ENCODE results near the gene BSCL2. TPM values are rescaled to one million over a fixed set of nuclear protein-coding genes. Genes with fewer than 3 reads are reported as not detected.

The BSCL2 gene
- total and polyA plus RNA-seq, 5 experiments from 2014 or later, result 37.0 to 65.0 (median 58.2) TPM

Other genes with a start within 250 kb of the BSCL2 start
- 100 to 1,000 TPM; 227 to 231 TPM for gene AHNAK, start 160.6 kb downstream of the BSCL2 start, total RNA-seq
- gene AHNAK, start 160.6 kb downstream of the BSCL2 start, polyA plus RNA-seq, result 10 to 100 TPM in 1 of 3 donors, 1 to 10 TPM in 2; 7.7 to 19.8 (median 9.4) TPM
- 1,000 to 10,000 TPM; 2,038 to 2,092 TPM for gene EEF1G, start 133.5 kb downstream of the BSCL2 start, total RNA-seq
- 1,000 to 10,000 TPM; 1,637 to 2,152 (median 1,960) TPM for gene EEF1G, start 133.5 kb downstream of the BSCL2 start, polyA plus RNA-seq
- 10 to 100 TPM; 46.4 to 50.9 TPM for gene TUT1, start 115.9 kb downstream of the BSCL2 start, total RNA-seq
- 10 to 100 TPM; 12.8 to 24.4 (median 16.9) TPM for gene TUT1, start 115.9 kb downstream of the BSCL2 start, polyA plus RNA-seq
- 100 to 1,000 TPM; 170 to 178 TPM for gene MTA2, start 105.6 kb downstream of the BSCL2 start, total RNA-seq
- 10 to 100 TPM; 15.8 to 32.6 (median 21.5) TPM for gene MTA2, start 105.6 kb downstream of the BSCL2 start, polyA plus RNA-seq
- 100 to 1,000 TPM; 251 to 255 TPM for gene EML3, start 94.6 kb downstream of the BSCL2 start, total RNA-seq
- 10 to 100 TPM; 14.8 to 23.7 (median 15.7) TPM for gene EML3, start 94.6 kb downstream of the BSCL2 start, polyA plus RNA-seq
- 1 to 10 TPM; 5.4 to 6.1 TPM for gene ROM1, start 94.2 kb downstream of the BSCL2 start, total RNA-seq
- gene ROM1, start 94.2 kb downstream of the BSCL2 start, polyA plus RNA-seq, result 1 to 10 TPM in 2 of 3 donors, under 1 TPM in 1; 0.82 to 1.9 (median 1.8) TPM
- gene B3GAT3, start 85.4 kb downstream of the BSCL2 start, total RNA-seq, result 10 to 100 TPM; 79.8 to 83.8 TPM
- 10 to 100 TPM; 35.6 to 51.3 (median 40.3) TPM for gene B3GAT3, start 85.4 kb downstream of the BSCL2 start, polyA plus RNA-seq
- 100 to 1,000 TPM; 326 to 327 TPM for gene GANAB, start 60.8 kb downstream of the BSCL2 start, total RNA-seq
- 100 to 1,000 TPM; 171 to 197 (median 174) TPM for gene GANAB, start 60.8 kb downstream of the BSCL2 start, polyA plus RNA-seq
- 10 to 100 TPM; 25.8 to 27.4 TPM for gene INTS5, start 54.1 kb downstream of the BSCL2 start, total RNA-seq
- gene INTS5, start 54.1 kb downstream of the BSCL2 start, polyA plus RNA-seq, result 10 to 100 TPM; 27.7 to 58.3 (median 45.6) TPM
- gene C11orf98, start 42.2 kb downstream of the BSCL2 start, total RNA-seq, result 10 to 100 TPM; 51.8 to 58.0 TPM
- gene C11orf98, start 42.2 kb downstream of the BSCL2 start, polyA plus RNA-seq, result 100 to 1,000 TPM in 2 of 3 donors, 10 to 100 TPM in 1; 99.9 to 149 (median 117) TPM
- gene CSKMT, start 42.1 kb downstream of the BSCL2 start, total RNA-seq, result 10 to 100 TPM; 43.6 to 45.0 TPM
- gene CSKMT, start 42.1 kb downstream of the BSCL2 start, polyA plus RNA-seq, result 1 to 10 TPM; 1.8 to 3.7 (median 3.4) TPM
- 1 to 10 TPM; 5.4 to 6.6 TPM for gene UQCC3, start 35.8 kb downstream of the BSCL2 start, total RNA-seq
- 1 to 10 TPM; 9.1 to 9.7 (median 9.6) TPM for gene UQCC3, start 35.8 kb downstream of the BSCL2 start, polyA plus RNA-seq
- 10 to 100 TPM; 29.5 to 30.9 TPM for gene LBHD1, start 35.2 kb downstream of the BSCL2 start, total RNA-seq
- 1 to 10 TPM; 2.4 to 8.3 (median 4.4) TPM for gene LBHD1, start 35.2 kb downstream of the BSCL2 start, polyA plus RNA-seq
- gene UBXN1, start 28.4 kb downstream of the BSCL2 start, total RNA-seq, result 100 to 1,000 TPM; 214 to 218 TPM
- 100 to 1,000 TPM; 188 to 219 (median 218) TPM for gene UBXN1, start 28.4 kb downstream of the BSCL2 start, polyA plus RNA-seq
- gene LRRN4CL, start 17.9 kb downstream of the BSCL2 start, total RNA-seq, result under 1 TPM in 1 of 2 experiments, not detected in 1; 0.36 TPM
- not detected for gene LRRN4CL, start 17.9 kb downstream of the BSCL2 start, polyA plus RNA-seq
- gene GNG3, start 252 bp upstream of the BSCL2 start, total RNA-seq, result not detected
- gene GNG3, start 252 bp upstream of the BSCL2 start, polyA plus RNA-seq, result under 1 TPM in 1 of 3 donors, not detected in 2; 0.27 TPM
- gene HNRNPUL2, start 20.0 kb upstream of the BSCL2 start, total RNA-seq, result 10 to 100 TPM; 81.6 to 84.0 TPM
- 1 to 10 TPM in 2 of 3 donors, under 1 TPM in 1; 0.99 to 3.0 (median 1.0) TPM for gene HNRNPUL2, start 20.0 kb upstream of the BSCL2 start, polyA plus RNA-seq
- 10 to 100 TPM; 46.1 to 47.6 TPM for gene TTC9C, start 21.1 kb upstream of the BSCL2 start, total RNA-seq
- 10 to 100 TPM in 2 of 3 donors, 1 to 10 TPM in 1; 8.5 to 18.8 (median 15.4) TPM for gene TTC9C, start 21.1 kb upstream of the BSCL2 start, polyA plus RNA-seq
- gene ZBTB3, start 46.7 kb upstream of the BSCL2 start, total RNA-seq, result 10 to 100 TPM; 27.3 to 27.6 TPM
- 1 to 10 TPM; 2.1 to 6.7 (median 3.6) TPM for gene ZBTB3, start 46.7 kb upstream of the BSCL2 start, polyA plus RNA-seq
- 10 to 100 TPM; 87.8 to 94.0 TPM for gene POLR2G, start 54.2 kb upstream of the BSCL2 start, total RNA-seq
- gene POLR2G, start 54.2 kb upstream of the BSCL2 start, polyA plus RNA-seq, result 100 to 1,000 TPM; 255 to 266 (median 259) TPM
- gene TAF6L, start 64.0 kb upstream of the BSCL2 start, total RNA-seq, result 10 to 100 TPM; 28.6 to 34.9 TPM
- 10 to 100 TPM in 1 of 3 donors, 1 to 10 TPM in 2; 8.7 to 10.8 (median 8.9) TPM for gene TAF6L, start 64.0 kb upstream of the BSCL2 start, polyA plus RNA-seq
- gene TMEM179B, start 80.0 kb upstream of the BSCL2 start, total RNA-seq, result 10 to 100 TPM; 66.2 to 71.5 TPM
- gene TMEM179B, start 80.0 kb upstream of the BSCL2 start, polyA plus RNA-seq, result 100 to 1,000 TPM; 109 to 126 (median 122) TPM
- 10 to 100 TPM; 15.0 to 16.5 TPM for gene TMEM223, start 84.6 kb upstream of the BSCL2 start, total RNA-seq
- gene TMEM223, start 84.6 kb upstream of the BSCL2 start, polyA plus RNA-seq, result 10 to 100 TPM; 39.1 to 57.8 (median 45.5) TPM
- 100 to 1,000 TPM; 185 to 191 TPM for gene NXF1, start 98.0 kb upstream of the BSCL2 start, total RNA-seq
- 10 to 100 TPM; 38.4 to 82.9 (median 62.8) TPM for gene NXF1, start 98.0 kb upstream of the BSCL2 start, polyA plus RNA-seq
- 10 to 100 TPM; 55.6 to 61.7 TPM for gene STX5, start 124.6 kb upstream of the BSCL2 start, total RNA-seq
- 10 to 100 TPM; 25.4 to 30.4 (median 26.2) TPM for gene STX5, start 124.6 kb upstream of the BSCL2 start, polyA plus RNA-seq
- gene TEX54, start 125.4 kb upstream of the BSCL2 start, total RNA-seq, result under 1 TPM; 0.88 to 0.91 TPM
- gene TEX54, start 125.4 kb upstream of the BSCL2 start, polyA plus RNA-seq, result 1 to 10 TPM; 1.6 to 2.2 (median 1.7) TPM
- gene WDR74, start 132.2 kb upstream of the BSCL2 start, total RNA-seq, result 100 to 1,000 TPM; 129 to 130 TPM
- 10 to 100 TPM; 35.7 to 64.0 (median 49.4) TPM for gene WDR74, start 132.2 kb upstream of the BSCL2 start, polyA plus RNA-seq
- 100 to 1,000 TPM; 352 to 353 TPM for gene SLC3A2, start 173.5 kb upstream of the BSCL2 start, total RNA-seq
- 100 to 1,000 TPM; 119 to 164 (median 125) TPM for gene SLC3A2, start 173.5 kb upstream of the BSCL2 start, polyA plus RNA-seq
- gene CHRM1, start 213.9 kb upstream of the BSCL2 start, total RNA-seq, result not detected
- gene CHRM1, start 213.9 kb upstream of the BSCL2 start, polyA plus RNA-seq, result not detected